ENCODE measurements around the gene BBC3. TPM values are rescaled to one million over a fixed set of nuclear protein-coding genes. Genes with fewer than 3 reads are reported as not detected.
"Not testable (repeated sequence)": the region's sequence is repeated elsewhere in the genome, so short reads cannot be mapped to it uniquely, and the experiment has no call there.

The BBC3 gene
- total RNA-seq, 1 donor from 2014 or later, result 14.9 TPM

DNA sequence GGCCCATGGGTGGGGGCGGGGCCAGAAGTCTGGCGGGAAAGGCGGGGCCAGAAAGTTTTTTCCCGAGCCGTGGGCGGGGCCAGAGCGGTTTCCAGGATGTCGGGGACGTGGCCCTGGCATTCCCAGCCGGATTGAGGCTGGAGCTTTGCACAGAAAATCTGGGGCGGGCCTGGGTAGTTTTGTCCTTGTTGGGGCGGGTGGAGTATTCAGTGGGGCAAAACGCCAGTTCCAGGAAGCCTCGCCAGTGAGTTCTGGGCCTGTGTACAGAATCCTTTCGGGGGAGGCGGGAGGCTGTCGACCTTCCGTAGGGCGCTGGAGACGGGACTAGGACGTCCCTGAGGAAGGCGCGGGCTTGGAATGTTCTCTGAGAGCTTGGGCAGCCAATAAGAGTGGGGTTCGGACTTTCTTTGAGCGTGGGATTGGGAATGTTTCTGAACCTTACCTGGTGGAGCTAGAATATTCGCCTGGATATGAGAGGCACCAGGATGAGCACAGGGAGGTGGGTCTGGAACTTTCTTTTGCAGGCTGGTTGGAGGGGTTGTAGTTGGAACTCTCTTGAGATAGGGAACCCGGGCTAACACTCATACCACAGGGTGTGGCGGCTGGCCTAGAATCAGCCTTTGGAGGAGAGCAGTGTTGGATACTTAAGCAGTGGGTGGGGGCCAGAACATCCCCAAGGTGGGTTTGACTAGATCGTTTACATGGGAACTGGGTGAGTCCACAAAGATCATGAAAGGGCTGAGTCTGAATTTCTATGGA, 26.6 kb upstream of the BBC3 start:
- TF ChIP-seq, protein P1, sequence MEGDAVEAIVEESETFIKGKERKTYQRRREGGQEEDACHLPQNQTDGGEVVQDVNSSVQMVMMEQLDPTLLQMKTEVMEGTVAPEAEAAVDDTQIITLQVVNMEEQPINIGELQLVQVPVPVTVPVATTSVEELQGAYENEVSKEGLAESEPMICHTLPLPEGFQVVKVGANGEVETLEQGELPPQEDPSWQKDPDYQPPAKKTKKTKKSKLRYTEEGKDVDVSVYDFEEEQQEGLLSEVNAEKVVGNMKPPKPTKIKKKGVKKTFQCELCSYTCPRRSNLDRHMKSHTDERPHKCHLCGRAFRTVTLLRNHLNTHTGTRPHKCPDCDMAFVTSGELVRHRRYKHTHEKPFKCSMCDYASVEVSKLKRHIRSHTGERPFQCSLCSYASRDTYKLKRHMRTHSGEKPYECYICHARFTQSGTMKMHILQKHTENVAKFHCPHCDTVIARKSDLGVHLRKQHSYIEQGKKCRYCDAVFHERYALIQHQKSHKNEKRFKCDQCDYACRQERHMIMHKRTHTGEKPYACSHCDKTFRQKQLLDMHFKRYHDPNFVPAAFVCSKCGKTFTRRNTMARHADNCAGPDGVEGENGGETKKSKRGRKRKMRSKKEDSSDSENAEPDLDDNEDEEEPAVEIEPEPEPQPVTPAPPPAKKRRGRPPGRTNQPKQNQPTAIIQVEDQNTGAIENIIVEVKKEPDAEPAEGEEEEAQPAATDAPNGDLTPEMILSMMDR (IDR thresholded peaks at IDR 0.05), result no peak
- H3K9me3 ChIP-seq, result no peaks in the 10 kb centered on the region
- H3K4me1 ChIP-seq, result peaks cover 0 to 29% of the 10 kb centered on the region in 2 donors
- peak in 1 of 2 donors; percentile 79 for DNase-seq (ENCODE audit: low spot score in 2 of 2)
- intact Hi-C loops (cut with DNase I), result loop anchor here (1.0 to 2.0 kb wide), 3 partner anchors 17 to 596 kb away; partner anchors contain the start of genes ARHGAP35, DACT3 and INAFM1
- H3K4me3 ChIP-seq, result peak overlapping the region; percentile 42 to 72
- H3K36me3 ChIP-seq, result peaks cover 31 to 43% of the 10 kb centered on the region in 2 donors
- no peaks in the 10 kb centered on the region for H3K27me3 ChIP-seq
- H3K27ac ChIP-seq, result peak overlapping the region; percentile 96 to 98

DNA sequence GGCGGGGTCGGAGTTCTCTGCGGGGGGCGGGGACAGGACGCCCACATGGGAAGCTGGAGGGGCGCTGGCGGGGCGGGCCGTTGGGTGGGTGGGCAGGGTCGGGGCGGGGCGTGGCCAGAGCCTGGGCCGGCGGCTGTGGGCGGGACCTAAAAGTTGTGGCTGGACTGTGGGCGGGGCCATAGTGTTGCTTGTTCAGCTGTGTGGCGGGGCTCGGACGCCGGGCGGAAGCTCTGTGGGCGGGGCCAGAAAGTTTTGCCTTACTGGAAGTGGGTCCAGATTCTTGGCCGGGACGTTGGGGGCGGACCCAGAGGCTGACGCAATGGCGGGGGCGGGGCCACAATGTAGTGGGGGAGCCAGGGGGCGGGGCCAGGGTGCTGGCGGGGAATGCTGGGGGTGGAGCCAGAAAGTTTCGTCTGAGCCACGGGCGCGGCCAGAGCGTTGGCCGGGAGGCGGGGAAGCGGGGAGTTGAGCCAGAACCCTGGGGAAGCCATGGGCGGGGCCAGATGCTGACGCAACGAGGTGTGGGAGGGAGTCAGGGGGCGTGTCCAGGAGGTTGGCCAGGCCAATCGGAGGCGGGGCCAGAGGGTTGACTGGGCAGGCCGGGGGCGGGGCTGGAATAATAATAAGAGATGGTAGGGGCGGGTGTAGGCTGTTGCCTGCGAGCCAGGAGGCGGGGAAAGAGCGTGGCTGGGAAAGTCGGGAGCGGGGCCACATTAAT, 25.9 kb upstream of the BBC3 start:
- no peaks in the 10 kb centered on the region for H3K27me3 ChIP-seq
- no peaks in the 10 kb centered on the region for H3K9me3 ChIP-seq
- DNase-seq (ENCODE audit: low spot score in 2 of 2), result peak; percentile 99 to 100
- H3K36me3 ChIP-seq, result peaks cover 27 to 36% of the 10 kb centered on the region in 2 donors
- H3K4me3 ChIP-seq, result peak overlapping the region; percentile 64 to 72
- TF ChIP-seq, protein P1 (IDR thresholded peaks at IDR 0.05), result no peak
- intact Hi-C loops (cut with DNase I), result loop anchor here (1.0 to 2.0 kb wide), 6 partner anchors 17 to 596 kb away; partner anchors contain the start of genes ARHGAP35, DACT3, INAFM1 and TMEM160
- H3K4me1 ChIP-seq, result peaks cover 0 to 29% of the 10 kb centered on the region in 2 donors
- H3K27ac ChIP-seq, result peak overlapping the region; percentile 96 to 98

DNA sequence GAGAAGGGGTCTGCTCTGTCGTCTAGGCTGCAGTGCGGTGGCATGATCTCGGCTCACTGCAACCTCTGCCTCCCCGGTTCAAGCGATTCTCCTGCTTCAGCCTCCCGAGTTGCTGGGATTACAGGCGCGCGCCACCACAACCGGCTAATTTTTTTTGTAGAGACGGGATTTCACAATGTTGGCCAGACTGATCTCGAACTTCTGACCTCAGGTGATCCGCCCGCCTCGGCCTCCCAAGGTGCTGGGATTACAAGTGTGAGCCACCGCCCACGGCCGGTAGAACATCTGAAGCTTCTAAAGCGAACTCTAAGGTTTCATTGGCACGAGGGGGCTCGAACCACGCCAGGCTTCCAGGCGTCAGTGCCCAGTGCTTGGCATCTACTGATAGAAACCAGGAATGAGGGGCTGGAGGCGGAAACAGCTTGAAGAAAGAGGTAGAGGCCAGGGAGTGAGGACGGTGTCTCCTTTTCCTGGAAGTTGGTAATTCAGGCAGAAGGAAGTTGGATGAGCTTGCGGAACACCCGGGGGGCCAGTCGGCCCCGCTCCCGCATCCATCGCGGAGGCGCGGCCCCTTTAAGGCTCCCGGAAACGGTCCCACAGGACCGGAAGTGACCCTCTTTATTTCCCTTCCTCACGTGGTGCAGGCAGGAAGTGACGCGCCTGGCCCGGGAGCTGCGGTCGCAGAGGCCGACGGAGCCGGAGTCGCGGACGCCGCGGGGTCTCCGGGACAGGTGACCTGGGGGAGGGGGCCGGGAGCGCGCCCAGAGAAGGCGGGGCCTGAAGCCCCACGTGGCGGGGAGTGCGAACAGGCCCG, 25.1 kb upstream of the BBC3 start, which contains the start of gene CCDC9:
Gene CCDC9, plus strand, starts transcription at position 647 of the 814 bp plus-strand sequence. CDS start 1,876 bp downstream, outside the sequence.
- H3K27ac ChIP-seq, result peak within 1 kb of the TSS; percentile 96 to 98
- DNase-seq (ENCODE audit: low spot score in 2 of 2), result peak; percentile 88 to 98
- peaks cover 22 to 28% of the 10 kb centered on the region in 2 donors for H3K36me3 ChIP-seq
- H3K9me3 ChIP-seq, result no peaks in the 10 kb centered on the region
- intact Hi-C loops (cut with DNase I), result loop anchor here (1.0 to 2.0 kb wide), 4 partner anchors 29 to 395 kb away; partner anchors contain the start of genes ARHGAP35, TMEM160 and ZC3H4
- TF ChIP-seq, protein P1 (IDR thresholded peaks at IDR 0.05), result no peak
- peaks cover 0 to 29% of the 10 kb centered on the region in 2 donors for H3K4me1 ChIP-seq
- no peaks in the 10 kb centered on the region for H3K27me3 ChIP-seq
- peak within 1 kb of the TSS; percentile 64 to 72 for H3K4me3 ChIP-seq

DNA sequence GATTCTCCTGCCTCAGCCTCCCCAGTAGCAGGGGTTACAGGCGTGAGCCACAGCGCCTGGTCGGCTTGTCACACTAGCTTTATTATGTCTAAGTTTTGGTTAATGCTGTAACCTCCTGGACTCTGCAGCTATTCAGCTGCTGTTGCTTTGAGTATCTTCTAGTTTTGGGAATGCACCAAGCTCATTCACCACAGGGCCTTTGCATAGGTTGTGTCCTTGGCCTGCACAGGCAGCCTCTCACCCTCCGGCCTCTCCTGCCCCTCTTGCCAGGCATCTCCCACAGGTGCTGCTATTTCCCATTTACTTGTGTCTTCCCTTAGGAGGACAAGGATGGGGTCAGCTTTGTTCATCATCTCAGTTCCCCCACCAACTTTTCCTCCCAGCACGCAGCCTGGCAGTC, 23.0 kb upstream of the BBC3 start:
- DNase-seq (ENCODE audit: low spot score in 2 of 2), result no peak
- peaks cover 7% of the 10 kb centered on the region in 2 donors for H3K36me3 ChIP-seq
- H3K27ac ChIP-seq, result no peak overlapping the region
- TF ChIP-seq, protein P1 (IDR thresholded peaks at IDR 0.05), result no peak
- no peaks in the 10 kb centered on the region for H3K9me3 ChIP-seq
- peaks cover 0 to 22% of the 10 kb centered on the region in 2 donors for H3K4me1 ChIP-seq
- no peak overlapping the region for H3K4me3 ChIP-seq
- intact Hi-C loops (cut with DNase I), result no loop called here
- H3K27me3 ChIP-seq, result no peaks in the 10 kb centered on the region

DNA sequence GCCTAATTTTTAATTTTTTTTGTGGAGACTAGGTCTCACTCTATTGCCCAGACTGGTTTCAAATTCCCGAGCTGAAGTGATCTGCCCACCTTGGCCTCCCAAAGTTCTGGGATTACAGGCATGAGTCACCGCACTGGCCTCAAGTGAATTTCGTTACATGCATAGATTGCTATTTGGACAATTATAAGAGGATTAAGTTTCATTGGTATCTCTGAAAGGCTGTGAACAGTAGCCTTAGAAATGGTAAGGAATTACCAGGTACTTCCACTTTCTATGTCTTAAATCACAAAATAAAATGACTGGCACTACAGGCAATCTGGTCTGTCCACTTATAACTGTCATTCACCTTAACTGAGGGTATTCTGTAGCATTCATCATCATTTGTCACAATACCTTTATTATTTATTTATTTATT, 22.5 kb upstream of the BBC3 start:
- H3K4me1 ChIP-seq, result peaks cover 0 to 17% of the 10 kb centered on the region in 2 donors
- H3K36me3 ChIP-seq, result peaks cover 2 to 3% of the 10 kb centered on the region in 2 donors
- no peaks in the 10 kb centered on the region for H3K27me3 ChIP-seq
- intact Hi-C loops (cut with DNase I), result no loop called here
- H3K9me3 ChIP-seq, result no peaks in the 10 kb centered on the region
- DNase-seq (ENCODE audit: low spot score in 2 of 2), result no peak
- H3K4me3 ChIP-seq, result no peak overlapping the region
- no peak overlapping the region for H3K27ac ChIP-seq
- TF ChIP-seq, protein P1 (IDR thresholded peaks at IDR 0.05), result no peak

DNA sequence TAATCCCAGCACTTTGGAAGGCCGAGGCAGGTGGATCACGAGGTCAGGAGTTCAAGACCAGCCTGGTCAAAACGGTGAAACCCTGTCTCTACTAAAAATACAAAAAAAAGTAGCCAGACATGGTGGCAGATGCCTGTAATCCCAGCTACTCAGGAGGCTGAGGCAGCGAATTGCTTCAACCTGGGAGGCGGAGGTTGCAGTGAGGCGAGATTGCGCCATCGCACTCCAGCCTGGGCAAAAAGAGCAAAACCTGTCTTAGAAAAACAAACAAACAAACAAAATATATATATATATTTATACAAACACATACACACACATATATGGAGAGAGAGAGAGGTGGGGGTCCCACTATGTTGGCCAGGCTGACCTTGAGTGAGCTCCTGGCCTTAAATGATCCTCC, 22.0 kb upstream of the BBC3 start:
- H3K27me3 ChIP-seq; H3K27ac ChIP-seq; H3K4me3 ChIP-seq; H3K36me3 ChIP-seq; intact Hi-C loops (cut with DNase I); DNase-seq (ENCODE audit: low spot score in 2 of 2); H3K9me3 ChIP-seq: not testable (repeated sequence)
- peaks cover 0 to 12% of the 10 kb centered on the region in 2 donors for H3K4me1 ChIP-seq

Measured in ascending aorta (tissue), 2 donors.